ENCODE data around the gene GATAD2A.
A peak's percentile ranks its signal among the peaks of the same experiment; 100 is the strongest.
"Not testable (repeated sequence)": the region's sequence is repeated elsewhere in the genome, so short reads cannot be mapped to it uniquely, and the experiment has no call there.

The GATAD2A gene, protein sequence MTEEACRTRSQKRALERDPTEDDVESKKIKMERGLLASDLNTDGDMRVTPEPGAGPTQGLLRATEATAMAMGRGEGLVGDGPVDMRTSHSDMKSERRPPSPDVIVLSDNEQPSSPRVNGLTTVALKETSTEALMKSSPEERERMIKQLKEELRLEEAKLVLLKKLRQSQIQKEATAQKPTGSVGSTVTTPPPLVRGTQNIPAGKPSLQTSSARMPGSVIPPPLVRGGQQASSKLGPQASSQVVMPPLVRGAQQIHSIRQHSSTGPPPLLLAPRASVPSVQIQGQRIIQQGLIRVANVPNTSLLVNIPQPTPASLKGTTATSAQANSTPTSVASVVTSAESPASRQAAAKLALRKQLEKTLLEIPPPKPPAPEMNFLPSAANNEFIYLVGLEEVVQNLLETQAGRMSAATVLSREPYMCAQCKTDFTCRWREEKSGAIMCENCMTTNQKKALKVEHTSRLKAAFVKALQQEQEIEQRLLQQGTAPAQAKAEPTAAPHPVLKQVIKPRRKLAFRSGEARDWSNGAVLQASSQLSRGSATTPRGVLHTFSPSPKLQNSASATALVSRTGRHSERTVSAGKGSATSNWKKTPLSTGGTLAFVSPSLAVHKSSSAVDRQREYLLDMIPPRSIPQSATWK

DNA sequence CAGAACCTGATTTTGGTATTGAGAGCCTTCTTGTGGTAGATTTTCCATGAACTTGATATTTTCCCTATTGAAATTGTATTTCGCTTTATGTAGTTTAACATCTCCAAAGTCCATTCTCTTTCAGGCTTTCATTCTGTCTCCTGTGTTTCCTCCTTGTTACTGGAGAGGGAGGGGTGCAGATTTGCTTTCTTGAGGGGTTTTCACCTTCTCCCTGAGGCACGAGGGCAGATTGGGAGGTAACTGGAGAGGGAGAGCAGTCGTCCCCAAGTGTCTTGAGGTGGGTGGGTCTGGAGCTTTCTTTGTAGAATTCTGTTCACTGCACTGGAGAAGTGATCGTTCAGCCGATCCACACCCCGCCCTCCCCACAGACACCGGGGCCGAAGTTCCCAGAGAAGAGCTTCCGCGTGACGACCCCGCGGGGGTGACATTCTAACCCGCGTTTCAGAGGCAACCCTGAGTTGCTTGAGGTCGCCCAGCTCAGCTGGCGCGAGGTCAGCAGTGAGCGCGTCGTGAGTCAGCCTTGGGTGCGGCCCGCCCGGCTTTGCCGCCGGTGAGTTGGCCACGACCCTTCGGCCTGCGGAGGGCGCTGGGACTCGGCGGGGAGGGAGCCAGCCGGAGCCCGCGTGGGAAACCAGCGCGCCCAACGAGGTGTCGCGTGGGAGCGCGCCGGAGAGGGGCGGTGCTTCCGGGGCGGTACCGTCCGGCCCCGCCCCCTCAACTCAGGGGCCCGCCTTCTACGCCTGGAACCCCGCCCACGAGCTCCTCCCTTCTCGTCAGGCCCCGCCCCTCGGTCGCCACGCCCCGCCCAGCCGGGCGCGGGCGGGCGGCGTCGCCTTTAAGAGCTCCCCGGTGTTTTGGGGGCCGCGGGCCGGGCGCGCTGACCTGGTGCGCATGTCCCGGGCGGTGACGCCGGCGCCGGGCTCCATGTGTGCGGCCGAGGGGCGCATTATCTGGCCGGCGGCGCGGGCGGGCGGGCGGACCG is at the start of gene GATAD2A:
GATAD2A (plus strand) TSS at position 797 of the 982 bp plus-strand sequence. CDS start 59,671 bp downstream, outside the sequence.
- DNase-seq = peak; percentile 86

DNA sequence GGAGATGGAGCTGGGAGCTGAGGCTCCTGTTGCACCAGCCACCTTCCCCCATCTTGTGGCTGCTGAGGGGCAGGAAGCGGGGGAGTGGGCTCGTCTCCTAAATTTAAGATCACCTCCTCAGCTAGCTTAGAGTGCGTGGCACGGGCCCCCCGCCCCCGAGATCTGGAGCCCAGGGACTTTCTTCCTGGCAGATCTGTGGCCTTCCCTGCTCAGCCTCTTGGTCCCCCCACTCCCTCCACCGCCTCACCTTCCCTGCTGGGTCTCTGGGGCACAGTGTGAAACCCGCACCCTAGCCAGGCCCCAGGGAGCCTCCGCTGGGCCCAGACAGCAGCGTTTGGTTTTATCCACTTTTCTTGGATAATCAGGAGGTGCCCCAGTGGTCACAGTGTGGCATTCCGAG is 49.0 kb upstream of the GATAD2A start:
- no peak for DNase-seq

DNA sequence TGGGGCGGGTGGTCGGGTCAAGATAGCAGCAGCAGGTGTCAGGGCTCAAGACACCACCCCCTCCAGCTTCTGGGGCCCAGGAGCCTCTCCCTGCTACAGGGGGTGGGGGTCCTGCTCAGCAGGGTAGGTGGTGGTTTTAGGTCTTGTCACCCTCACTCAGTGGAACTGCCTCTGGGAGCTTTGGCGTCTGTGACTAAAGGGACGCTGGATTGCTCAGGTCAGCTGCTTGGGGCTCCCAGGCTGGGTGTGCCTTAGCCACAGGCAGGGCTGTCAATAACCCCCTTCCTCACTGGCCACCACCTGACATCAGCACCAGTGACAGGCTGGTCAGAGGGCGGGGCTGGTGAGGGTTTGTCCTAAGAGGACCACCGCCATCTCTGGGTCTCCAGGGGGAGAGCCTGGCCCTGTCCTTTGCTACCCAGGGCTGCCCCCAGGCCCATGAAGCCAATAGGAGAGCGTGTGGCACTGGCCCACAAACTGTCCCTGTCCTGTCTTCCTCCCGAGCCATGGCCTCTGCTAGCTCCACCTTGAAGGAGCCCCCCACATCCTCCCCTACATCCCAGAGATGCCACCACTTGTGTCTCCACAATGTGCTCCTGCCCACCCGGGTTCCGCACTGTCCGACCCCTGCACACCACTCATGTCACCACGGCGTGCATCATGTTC is 48.4 kb upstream of the GATAD2A start:
- no peak for DNase-seq

DNA sequence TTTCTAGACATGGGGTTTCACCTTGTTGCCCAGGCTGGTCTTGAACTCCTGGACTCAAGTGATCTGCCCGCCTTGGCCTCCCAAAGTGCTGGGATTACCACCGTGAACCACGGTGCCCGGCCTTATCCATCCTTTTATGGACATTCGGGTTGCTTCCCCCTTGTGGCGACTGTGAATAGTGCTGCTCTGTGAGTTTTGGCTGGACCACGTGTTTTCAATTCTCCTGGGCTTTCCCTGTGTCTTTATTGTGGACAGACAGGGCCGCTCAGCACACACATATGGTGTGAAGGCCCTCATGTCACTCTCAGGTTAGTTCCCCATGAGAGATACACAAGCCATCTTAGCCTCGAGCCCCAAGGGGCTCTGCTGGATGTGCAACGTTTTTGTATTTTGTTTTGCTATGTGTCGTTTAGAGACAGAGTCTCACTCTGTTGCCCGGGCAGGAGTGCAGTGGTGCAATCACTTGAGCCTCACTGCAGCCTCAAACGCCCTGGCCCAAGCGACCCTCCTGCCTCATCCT is 44.3 kb upstream of the GATAD2A start:
- DNase-seq = peak; percentile 42

DNA sequence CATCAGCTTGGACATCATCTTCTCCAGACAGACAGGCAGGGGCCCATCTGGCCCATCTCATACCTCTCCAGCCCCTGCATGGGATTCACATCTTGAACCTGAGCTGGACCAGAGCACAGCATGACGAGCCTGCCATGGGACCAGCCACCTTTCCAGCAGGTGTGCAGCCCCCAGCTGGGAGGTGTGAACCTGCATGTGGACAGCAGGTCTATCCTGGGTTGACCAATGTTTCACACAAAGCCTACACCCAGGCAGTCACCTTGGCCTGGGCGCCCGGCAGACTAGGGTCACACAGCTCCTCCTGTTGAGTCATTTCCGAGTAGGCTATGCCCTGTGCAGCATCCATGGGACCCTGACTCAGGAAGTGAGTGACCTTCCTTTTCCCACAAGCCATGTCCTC is 43.4 kb upstream of the GATAD2A start:
- no peak for DNase-seq

DNA sequence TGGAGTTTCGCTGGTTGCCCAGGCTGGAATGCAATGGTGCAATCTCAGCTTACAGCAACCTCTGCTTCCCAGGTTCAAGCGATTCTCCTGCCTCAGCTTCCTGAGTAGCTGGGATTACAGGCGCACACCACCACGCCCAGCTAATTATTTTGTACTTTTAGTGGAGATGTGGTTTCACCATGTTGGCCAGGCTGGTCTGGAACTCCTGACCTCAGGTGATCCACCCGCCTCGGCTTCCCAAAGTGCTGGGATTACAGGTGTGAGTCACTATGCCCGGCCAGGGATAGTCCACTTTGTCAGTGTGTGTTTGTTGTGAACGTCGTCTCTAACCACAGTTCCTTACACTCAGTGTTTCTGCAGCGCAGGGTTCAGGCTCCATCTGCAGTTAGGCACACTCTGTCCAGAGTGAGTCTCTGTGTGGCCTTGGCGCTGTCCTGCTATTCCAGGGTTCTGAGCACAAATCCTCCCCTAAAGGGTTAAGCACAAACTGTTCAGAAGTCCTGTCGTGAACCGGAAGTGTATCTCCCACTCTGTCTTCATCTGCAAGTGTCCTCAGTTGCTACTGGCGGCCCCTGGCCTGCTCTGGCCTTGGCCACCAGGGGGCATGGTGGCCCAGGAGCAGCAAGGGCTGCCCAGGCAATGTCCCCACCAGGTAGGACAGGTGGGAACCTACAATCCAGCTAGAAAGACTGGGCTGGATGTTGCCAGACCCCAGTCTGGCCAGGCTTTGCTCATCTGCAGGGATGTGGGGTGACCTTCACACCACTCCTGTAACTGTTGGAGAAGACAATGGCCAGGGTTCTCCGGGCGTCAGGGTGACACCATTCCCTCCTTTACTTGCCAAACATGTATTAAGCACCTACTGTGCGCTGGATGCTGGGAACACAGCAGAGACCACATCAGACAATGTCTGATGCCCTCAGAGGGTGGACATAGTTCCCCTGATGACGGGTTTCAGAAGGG is 38.8 kb upstream of the GATAD2A start:
- DNase-seq = peak; percentile 62

DNA sequence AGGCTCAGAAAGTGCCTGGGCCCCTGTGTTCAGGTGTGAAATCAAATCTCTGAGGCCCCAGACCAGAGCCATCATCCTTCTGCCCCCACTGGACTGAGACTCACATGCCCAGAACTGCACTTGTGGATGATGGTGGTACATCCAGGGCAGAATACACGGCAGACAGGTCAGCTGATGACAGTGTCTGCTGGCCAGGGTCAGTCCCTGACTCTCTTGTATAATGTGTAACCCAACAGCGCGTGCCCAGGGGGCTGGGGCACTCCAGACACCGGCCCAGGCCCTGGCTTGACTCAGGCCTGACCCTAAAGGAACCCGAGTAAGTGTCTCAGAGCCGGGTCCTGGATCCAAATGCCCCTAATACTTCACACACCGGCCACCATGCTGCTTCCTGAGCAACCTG is 37.4 kb upstream of the GATAD2A start:
- no peak for DNase-seq

DNA sequence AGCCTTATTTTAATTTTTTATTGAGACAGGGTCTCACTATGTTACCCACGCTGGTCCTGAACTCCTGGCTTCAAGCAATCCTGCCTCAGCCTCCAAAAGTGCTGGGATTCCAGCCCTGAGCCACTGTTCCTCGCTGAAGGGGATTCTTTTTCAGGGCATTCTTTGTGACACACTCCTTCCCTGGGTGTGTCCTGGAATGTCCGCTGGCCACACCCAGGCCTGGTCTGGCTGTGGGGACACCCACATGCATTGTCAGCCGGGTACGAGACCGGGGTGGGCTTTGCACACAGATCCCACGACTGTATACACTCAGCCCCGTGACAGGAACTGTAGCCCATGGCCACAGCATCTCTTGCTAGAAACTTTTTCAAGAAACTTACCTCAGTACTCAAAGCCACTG is 34.4 kb upstream of the GATAD2A start:
- DNase-seq = no peak

DNA sequence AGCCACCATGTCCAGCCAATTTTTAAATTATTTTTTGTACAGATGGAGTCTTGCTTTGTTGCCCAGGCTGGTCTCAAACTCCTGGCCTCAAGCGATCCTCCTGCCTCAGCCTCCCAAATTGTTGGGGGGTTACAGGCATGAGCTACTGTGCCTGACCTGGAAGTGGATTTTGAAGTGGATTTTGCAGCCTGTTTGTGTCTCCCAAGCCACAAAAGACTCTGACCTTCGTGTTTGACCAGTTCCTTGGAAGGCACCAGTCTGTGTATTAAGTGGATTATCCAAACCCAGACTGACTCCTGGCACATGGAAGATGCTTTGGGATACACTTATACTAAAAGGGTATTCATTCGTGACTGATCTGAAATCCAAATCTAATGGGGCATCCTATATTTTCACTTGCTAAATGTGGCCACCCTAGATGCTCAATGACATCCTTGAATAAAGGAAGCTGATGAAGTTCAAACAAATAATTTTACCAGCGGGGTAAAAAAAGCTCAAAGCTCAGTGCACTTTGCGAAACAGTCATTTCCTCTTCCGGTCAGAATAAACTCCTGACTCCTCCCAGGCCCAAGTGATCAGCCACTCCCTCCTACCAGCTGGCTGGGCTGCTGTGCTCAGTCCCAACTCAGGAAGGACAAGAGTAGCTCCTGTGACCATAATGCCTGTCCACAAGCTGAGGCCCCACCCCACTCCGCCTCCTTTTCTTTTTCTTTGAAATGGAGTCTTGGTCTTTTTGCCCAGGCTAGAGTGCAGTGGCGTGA is 32.6 kb upstream of the GATAD2A start:
- peak; percentile 31 for DNase-seq

DNA sequence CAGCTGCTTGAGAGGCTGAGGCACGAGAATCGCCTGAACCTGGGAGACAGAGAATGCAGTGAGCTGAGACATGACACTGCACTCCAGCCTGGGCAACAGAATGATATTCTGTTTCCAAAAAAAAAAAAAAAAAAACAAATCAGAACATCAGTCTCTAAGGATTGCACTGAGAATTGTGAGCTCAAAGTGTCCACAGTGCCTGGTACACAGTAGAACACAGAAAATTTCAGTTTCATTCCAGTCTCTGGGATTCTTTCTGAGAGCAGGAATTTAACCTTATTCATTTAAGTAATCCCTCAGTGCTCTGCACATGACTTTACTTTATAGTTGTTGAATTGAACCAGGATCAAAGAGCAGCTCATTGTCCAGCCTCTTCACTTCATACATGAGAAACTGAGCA is 25.9 kb upstream of the GATAD2A start:
- DNase-seq = no peak

DNA sequence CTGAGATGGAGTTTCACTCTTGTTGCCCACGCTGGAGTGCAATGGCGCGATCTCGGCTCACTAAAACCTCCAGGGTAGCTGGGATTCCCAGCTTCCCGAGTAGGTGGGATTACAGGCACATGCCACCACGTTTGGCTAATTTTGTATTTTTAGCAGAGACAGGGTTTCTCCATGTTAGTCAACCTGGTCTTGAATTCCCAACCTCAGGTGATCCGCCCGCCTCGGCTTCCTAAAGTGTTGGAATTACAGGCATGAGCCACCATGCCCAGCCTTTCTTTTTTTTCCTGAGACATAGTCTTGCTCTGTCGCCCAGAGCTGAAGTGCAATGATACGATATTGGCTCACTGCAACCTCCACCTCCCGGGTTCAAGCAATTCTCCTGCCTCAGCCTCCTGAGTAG is 25.2 kb upstream of the GATAD2A start:
- not testable (repeated sequence) for DNase-seq

DNA sequence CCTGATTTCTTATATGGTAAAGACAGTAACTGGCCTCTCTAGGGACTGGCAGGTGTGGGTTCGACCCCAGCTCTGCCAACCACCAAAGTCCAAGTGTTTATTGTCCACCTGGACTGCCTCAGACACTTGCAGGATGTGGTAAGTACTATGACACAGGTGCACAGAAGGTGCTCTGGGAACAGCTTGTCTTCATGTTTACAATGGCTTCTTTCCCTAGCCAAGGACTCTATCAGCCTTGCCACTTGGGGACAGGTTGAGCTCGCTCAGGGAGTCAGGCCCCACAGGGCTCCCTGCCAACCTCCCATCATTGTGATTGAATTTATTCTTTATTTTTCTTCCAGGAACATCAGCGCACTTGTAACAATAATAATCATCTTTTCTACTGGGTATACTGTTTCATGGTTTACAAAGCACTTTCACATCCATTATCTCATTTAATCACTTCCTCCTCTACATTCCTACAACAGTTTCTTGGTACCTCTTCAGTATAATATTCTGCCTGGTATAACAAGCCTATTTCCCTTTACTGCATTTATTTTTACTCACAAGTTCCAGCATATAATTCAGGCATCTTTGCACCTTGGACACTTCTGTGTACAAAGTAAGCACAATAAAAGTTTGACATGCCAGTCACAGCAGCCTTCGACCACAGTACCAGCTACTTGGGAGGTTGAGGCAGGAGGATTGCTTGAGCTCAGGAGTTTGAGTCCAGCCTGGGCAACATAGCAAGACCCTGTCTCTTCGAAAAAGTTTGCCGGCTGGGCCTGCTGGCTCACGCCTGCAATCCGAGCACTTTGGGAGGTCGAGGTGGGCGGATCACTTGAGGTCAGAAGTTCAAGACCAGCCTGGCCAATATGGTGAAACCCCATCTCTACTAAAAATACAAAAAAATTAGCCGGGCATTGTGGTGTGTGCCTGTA is 24.2 kb upstream of the GATAD2A start:
- no peak for DNase-seq

DNA sequence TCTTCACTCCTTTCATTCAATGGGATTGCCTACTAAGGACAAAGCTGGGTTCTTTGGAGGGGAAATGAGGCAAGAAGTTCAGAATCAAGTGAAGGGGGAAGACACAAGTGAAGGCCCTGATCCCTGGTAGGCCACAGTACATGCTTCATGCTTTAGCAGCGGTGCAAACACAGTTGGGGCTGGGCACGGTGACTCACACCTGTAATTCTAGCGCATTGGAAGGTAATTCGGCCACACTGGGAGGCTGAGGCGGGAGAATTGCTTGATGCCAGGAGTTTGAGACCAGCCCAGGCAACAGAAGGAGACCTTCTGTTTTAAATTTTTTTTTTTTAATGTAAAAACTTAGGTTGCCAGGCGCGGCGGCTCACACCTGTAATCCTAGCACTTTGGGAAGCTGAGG is 23.4 kb upstream of the GATAD2A start:
- no peak for DNase-seq

DNA sequence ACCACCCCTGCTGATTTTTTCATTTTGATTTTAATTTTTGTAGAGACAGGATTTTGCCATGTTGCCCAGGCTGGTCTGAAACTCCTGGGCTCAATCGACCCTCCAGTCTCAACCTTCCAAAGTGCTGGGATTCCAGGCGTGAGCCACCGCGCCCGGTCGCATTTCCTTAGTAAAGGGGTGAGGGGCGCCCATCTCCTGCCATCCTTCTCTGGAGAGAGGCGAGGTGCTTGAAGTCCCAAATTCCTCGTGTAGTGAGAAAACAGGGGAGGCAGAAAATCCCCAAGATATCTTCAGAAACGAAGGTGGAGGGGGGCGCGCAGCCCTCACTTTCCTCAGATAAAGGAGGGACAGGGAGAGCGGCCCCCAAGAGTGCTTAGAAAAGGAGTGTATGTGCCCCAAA is 21.0 kb upstream of the GATAD2A start:
- no peak for DNase-seq

DNA sequence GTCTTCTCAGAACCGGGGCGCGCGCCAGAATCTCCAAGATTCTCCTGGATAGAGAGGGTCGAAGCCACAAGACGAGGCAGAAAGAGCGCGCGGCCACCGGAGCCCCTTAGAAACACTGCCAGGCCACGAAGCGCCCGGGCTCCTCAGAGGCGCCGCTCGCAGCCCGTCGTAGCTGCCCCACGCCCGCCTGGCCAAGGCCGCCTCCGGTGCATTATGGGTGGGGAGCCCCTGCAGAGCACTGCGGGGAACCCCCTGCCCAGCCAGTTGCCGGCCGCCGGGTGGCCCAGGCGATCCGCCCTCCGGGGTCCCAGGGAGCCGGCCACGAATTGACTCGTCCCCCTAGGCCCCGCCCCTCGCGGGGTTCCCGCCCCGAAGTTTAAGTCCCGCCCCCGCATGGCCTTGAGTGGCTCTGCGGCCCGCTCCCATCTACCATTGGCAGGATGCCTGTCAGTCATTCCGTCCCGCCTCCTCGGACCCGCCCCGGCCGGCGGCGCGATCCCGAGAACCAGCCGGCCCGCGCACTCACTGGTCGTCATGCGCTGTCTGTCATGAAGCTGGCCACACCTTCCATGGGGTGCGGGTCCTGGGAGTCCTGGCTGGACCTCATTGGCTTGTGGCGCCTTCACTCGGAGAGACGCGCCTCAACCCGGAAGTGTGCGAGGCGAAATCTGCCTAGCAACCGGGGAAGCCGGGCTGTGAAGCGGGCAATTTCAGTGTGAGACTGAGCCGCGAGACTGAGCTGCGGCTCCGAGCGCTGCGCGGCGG is 20.2 kb upstream of the GATAD2A start:
- peak; percentile 99 for DNase-seq

DNA sequence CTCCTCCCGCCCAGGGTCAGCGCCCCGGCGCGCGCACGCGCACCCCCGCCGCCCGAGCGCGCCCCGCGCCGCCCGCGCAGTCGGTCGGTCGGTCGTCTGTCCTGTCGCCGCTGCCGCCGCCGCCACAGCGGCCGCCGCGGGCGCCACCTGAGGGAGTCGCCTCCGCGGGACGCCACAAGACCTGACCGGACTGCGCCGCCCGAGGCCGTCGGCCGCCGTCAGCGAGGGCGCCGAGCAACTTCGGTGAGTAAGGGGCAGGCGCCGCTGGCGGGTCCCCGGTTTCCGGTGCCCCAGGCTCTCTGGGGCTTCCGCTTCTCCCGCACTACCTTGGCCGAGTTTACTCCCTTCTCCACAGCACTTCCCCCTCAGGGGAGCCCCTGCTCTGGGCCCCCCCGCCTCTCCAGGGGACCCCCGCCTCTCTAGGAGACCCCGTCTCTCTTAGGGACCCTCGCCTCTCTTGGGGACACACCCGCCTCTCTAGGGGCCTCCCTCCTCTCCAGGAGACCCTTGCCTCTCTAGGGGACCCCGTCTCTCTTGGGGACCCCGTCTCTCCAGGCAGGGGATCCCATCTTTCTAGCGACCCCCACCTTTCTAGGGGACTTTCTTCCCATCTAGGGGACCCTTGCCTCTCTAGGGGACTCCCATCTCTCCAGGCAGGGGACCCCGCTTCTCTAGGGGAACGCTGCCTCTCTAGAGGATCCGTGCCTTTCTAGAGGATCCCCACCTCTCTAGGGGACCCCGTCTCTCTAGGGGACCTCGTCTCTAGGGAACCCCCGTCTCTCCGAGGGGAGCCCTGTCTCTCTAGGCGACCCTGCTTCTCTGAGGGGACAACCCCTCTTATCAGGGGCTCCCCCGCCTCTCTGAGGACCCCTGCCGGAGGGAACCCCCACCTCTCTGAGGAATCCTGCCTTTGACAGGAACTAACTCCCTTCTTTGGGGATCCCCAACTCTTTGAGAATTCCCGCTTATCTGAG is 19.3 kb upstream of the GATAD2A start:
- DNase-seq = no peak

DNA sequence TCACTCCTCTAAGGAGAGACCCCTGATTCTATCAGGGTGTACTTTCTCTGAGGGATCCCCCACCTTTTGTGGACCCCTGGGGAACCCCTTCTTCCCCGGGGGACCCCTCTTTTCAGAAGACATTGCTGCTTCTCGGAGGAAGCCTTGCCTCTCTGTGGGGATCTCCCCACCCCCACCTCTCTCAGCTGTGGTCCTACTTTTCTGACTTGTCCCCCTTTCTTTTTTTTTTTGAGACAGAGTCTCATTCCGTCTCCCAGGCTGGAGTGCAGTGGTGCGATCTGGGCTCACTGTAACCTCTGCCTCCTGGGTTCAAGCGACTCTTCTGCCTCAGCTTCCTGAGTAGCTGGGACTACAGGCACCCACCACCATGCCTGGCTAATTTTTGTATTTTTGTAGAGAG is 18.4 kb upstream of the GATAD2A start:
- DNase-seq = no peak
